TTC549 (cell line): ENCODE measurements around the gene CTNNBL1.

Experiments used
- FAIRE-seq: peaks from 2 replicates; lab custom pipeline; 2012; peaks lifted over from hg19 to GRCh38; lab: Jason Lieb, UNC

The CTNNBL1 gene

GRCh38 chr20:37777012-37777950 lies 83.5 kb downstream of the CTNNBL1 start:
- FAIRE-seq = no peak

GRCh38 chr20:37777988-37778659 lies 84.3 kb downstream of the CTNNBL1 start:
- no peak for FAIRE-seq

GRCh38 chr20:37781626-37782025 lies 87.8 kb downstream of the CTNNBL1 start:
- no peak for FAIRE-seq

- no peak for FAIRE-seq
Observed at GRCh38 chr20:37786043-37786442, 92.2 kb downstream of the CTNNBL1 start.

- FAIRE-seq = no peak
Observed at GRCh38 chr20:37789408-37789807, 95.6 kb downstream of the CTNNBL1 start.

GRCh38 chr20:37790900-37791299 lies 97.1 kb downstream of the CTNNBL1 start:
- FAIRE-seq = no peak

- FAIRE-seq = no peak
Observed at GRCh38 chr20:37796121-37796520, 102.3 kb downstream of the CTNNBL1 start.

GRCh38 chr20:37796733-37797132 lies 102.9 kb downstream of the CTNNBL1 start:
- no peak for FAIRE-seq

GRCh38 chr20:37797669-37798175 lies 103.9 kb downstream of the CTNNBL1 start:
- no peak for FAIRE-seq

GRCh38 chr20:37798312-37798711 lies 104.5 kb downstream of the CTNNBL1 start:
- no peak for FAIRE-seq

- FAIRE-seq = no peak
Observed at GRCh38 chr20:37800618-37801017, 106.8 kb downstream of the CTNNBL1 start.

GRCh38 chr20:37801921-37802320 lies 108.1 kb downstream of the CTNNBL1 start:
- FAIRE-seq = no peak

- no peak for FAIRE-seq
Observed at GRCh38 chr20:37803438-37804307, 109.8 kb downstream of the CTNNBL1 start.

- no peak for FAIRE-seq
Observed at GRCh38 chr20:37804584-37805566, 111.0 kb downstream of the CTNNBL1 start.

- FAIRE-seq = no peak
Observed at GRCh38 chr20:37807471-37808232, 113.8 kb downstream of the CTNNBL1 start.

GRCh38 chr20:37808233-37809070 lies 114.6 kb downstream of the CTNNBL1 start:
- FAIRE-seq = no peak

GRCh38 chr20:37810027-37810426 lies 116.2 kb downstream of the CTNNBL1 start:
- FAIRE-seq = no peak

- no peak for FAIRE-seq
Observed at GRCh38 chr20:37816003-37816402, 122.2 kb downstream of the CTNNBL1 start.

GRCh38 chr20:37816726-37817125 lies 122.9 kb downstream of the CTNNBL1 start:
- no peak for FAIRE-seq
